ENCODE results near the gene GPC2.
"Not testable (repeated sequence)": the region's sequence is repeated elsewhere in the genome, so short reads cannot be mapped to it uniquely, and the experiment has no call there.

GPC2 gene

DNA sequence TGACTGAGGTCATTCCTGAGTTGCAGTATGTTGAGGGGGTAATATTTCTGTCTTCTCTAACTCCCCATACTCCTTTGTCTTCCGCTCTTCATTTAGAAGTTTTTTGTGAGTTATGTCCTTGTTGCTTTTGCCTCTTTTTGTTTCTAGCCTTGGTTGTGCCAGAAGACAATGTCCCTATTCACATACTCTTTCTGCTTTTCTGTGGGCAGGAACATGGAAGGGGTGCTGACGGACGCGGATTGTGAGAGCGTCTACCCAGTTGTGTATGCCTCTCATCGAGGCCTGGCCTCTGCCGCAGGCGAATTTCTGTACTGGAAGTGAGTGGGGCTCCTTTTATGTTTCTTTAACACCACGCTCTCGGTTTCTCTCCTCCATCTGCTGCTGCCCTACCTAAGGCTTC, 21.1 kb upstream of the GPC2 start:
- no peak overlapping the region for H3K4me3 ChIP-seq (ENCODE audit: low read depth, low read length)
- TF ChIP-seq, protein P1, sequence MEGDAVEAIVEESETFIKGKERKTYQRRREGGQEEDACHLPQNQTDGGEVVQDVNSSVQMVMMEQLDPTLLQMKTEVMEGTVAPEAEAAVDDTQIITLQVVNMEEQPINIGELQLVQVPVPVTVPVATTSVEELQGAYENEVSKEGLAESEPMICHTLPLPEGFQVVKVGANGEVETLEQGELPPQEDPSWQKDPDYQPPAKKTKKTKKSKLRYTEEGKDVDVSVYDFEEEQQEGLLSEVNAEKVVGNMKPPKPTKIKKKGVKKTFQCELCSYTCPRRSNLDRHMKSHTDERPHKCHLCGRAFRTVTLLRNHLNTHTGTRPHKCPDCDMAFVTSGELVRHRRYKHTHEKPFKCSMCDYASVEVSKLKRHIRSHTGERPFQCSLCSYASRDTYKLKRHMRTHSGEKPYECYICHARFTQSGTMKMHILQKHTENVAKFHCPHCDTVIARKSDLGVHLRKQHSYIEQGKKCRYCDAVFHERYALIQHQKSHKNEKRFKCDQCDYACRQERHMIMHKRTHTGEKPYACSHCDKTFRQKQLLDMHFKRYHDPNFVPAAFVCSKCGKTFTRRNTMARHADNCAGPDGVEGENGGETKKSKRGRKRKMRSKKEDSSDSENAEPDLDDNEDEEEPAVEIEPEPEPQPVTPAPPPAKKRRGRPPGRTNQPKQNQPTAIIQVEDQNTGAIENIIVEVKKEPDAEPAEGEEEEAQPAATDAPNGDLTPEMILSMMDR (IDR thresholded peaks at IDR 0.05; ENCODE audit: control insufficient read depth, extremely low read depth, insufficient read depth): no peak
- no peak for DNase-seq (ENCODE audit: low read depth)

DNA sequence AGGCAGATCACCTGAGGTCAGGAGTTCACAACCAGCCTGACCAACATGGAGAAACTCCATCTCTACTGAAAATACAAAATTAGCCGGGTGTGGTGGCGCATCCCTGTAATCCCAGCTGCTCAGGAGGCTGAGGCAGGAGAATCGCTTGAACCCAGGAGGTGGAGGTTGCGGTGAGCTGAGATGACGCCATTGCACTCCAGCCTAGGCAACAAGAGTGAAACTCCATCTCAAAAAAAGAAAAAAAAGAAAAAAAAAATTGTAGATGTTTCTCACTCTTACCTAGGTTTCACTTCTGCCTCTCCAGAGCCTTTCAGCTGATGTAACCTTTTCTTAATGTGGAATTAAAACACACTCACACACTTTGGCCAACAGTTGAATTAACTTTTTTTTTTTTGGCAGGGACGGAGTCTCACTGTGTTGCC, 18.7 kb upstream of the GPC2 start:
- H3K4me3 ChIP-seq (ENCODE audit: low read depth, low read length); DNase-seq (ENCODE audit: low read depth): not testable (repeated sequence)

DNA sequence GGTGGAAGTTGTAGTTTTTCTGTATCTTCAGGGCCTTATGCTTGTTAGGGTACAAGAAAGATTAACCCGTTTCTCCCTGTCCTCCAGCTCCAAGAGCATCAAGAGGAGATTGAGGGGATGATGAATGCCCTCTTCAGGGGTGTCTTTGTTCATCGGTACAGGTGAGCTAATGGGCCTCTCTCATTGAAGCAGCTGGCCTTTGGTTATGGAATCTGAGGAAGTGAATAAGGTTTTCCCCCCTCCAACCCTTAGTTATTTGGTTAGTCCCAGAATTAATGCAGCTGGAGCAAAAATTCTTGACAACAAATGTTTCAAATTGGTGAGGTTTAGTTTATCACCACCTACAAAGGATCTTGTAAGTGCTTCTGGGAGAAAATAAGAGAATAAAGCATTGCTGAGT, 18.0 kb upstream of the GPC2 start:
- no peak for DNase-seq (ENCODE audit: low read depth)
- TF ChIP-seq, protein P1 (IDR thresholded peaks at IDR 0.05; ENCODE audit: control insufficient read depth, extremely low read depth, insufficient read depth): no peak

DNA sequence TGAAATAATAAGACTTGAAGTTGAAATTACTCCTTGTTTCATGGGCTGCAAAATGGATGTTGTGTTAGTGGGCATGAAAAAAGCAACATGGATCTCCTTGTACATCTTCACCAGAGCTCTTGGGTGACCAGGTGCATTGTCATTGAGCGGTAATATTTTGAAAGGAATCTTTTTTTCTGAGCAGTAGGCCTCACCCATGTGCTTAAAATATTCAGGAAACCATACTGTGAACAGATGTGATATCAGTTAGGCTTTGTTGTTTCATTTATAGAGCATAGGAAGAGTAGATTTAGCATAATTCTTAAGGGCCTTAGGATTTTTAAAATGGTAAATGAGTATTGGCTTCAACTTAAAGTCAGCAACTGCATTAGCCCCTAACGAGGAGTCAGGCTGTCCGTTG, 15.8 kb upstream of the GPC2 start:
- DNase-seq (ENCODE audit: low read depth): no peak
- no peak overlapping the region for H3K4me3 ChIP-seq (ENCODE audit: low read depth, low read length)
- TF ChIP-seq, protein P1 (IDR thresholded peaks at IDR 0.05; ENCODE audit: control insufficient read depth, extremely low read depth, insufficient read depth): no peak

More for the DNA sequence above, 18.0 kb upstream of the GPC2 start:
- H3K4me3 ChIP-seq (ENCODE audit: low read depth, low read length): no peak overlapping the region

DNA sequence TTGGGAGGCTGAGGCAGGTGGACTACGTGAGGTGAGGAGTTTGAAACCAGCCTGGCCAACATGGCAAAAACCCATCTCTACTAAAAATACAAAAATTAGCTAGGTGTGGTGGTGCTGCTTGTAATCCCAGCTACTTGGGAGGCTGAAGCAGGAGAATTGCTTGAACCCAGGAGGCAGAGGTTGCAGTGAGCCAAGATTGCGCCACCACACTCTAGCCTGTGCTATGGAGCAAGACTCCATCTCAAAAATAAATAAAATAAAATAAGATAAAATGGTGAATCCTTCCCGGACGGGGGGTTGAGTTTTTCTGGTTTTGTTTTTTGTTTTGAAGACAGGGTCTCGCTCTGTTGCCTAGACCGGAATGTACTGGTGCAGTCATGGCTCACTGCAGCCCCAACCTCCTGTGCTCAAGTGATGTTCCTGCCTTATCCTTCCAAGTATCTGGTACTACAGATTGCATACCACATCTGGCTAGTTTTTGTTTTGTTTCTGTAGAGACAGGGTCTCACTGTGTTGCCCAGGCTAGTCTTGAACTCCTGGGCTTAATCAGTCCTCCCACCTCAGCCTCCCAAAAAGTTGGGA, 15.2 kb upstream of the GPC2 start:
- DNase-seq (ENCODE audit: low read depth); H3K4me3 ChIP-seq (ENCODE audit: low read depth, low read length): not testable (repeated sequence)

DNA sequence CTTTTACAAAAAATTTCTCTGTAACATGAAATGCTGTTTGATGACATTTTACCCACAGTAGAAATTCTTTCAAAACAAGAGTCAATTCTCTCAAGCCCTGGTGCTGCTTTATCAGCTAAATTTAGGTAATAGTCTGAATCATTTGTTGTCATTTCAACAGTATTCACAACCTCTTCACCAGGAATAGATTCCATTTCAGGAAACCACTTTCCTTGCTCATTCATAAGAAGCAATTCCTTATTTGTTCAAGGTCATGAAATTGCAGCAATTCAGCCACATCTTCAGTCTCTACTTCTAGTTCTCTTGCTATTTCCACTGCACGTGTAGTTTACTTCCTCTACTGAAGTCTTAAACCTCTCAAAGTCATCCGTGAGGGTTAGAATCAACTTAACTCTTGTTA, 14.6 kb upstream of the GPC2 start:
- H3K4me3 ChIP-seq (ENCODE audit: low read depth, low read length): no peak overlapping the region
- DNase-seq (ENCODE audit: low read depth): no peak
- TF ChIP-seq, protein P1 (IDR thresholded peaks at IDR 0.05; ENCODE audit: control insufficient read depth, extremely low read depth, insufficient read depth): no peak

DNA sequence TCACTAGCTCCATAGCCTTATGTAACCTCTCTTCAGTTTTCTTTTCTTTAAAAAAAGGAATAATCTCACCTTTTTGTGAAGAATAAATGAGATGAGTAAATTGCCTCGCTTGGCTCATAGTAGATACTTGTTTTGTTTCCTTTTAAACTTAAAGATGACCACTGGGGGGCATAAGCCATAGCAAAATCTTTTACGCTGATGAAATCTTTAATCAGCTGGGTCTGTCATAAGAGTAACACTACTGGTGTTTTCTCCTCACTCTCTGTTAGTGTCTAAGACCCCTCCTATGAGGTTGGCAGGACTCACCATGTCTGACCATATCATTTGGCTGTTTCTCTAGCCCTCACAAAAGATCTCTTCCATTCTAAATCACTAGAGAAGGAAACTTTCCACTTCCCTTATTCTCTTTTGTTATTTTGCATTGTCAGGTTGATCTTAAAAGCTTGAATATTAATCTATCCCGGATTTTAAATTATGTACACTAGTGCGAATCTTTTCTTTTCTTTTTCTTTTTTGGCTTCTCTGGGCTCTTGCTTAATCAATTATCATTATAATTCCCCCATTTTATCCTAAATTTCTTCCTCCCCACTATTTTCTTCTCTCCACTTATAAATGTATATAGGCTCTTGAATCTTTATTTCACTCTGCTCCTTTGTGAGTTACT, 13.0 kb upstream of the GPC2 start:
- no peak overlapping the region for H3K4me3 ChIP-seq (ENCODE audit: low read depth, low read length)
- no peak for DNase-seq (ENCODE audit: low read depth)

More for the DNA sequence above, 13.0 kb upstream of the GPC2 start:
- TF ChIP-seq, protein P1 (IDR thresholded peaks at IDR 0.05; ENCODE audit: control insufficient read depth, extremely low read depth, insufficient read depth): peak; percentile 25; the same call in 1 of the 2 replicates
